ENCODE data around the gene ZNF8.
"Not testable (repeated sequence)": the region's sequence is repeated elsewhere in the genome, so short reads cannot be mapped to it uniquely, and the experiment has no call there.

Gene ZNF8

GRCh38 chr19:58248886-58249285, 29.9 kb upstream of the ZNF8 start:
- Histone ChIP-seq H3K4ac (ENCODE audit: low read depth, low read length) (no peak overlapping the region), H2BK120ac (ENCODE audit: insufficient read depth, low read length, poor library complexity) (no peak overlapping the region), H2BK5ac (ENCODE audit: low read depth, low read length, poor library complexity) (no peak overlapping the region), H3K27ac (ENCODE audit: low read depth, low read length) (no peak overlapping the region), H3K23ac (ENCODE audit: low read length) (no peak overlapping the region), H3K36me3 (ENCODE audit: control insufficient read depth in 1 of 2, insufficient read depth in 2 of 2, low read length in 2 of 2) (peaks cover 50 to 75% of the 10 kb centered on the region in 2 experiments), H3K4me2 (ENCODE audit: low read length) (no peak overlapping the region), H4K8ac (ENCODE audit: low read depth, low read length) (no peak overlapping the region), H3K18ac (ENCODE audit: low read length) (no peak overlapping the region), H3K4me1 (ENCODE audit: control insufficient read depth in 1 of 2, insufficient read depth in 2 of 2, low read length in 2 of 2) (no peaks in the 10 kb centered on the region), H3K14ac (ENCODE audit: low read length) (no peak overlapping the region), H3K79me2 (ENCODE audit: control insufficient read depth, insufficient read depth, low read length, poor library complexity) (no peaks in the 10 kb centered on the region), H2AFZ (ENCODE audit: insufficient read depth, low read length, poor library complexity) (no peak overlapping the region), H2AK5ac (ENCODE audit: low read length) (no peak overlapping the region), H4K91ac (ENCODE audit: low read depth, low read length) (no peak overlapping the region), H3K9me3 (ENCODE audit: insufficient read depth, low read depth, low read length) (peaks cover 32% of the 10 kb centered on the region), H3K4me3 (ENCODE audit: low read depth, low read length) (no peak overlapping the region), H3K79me1 (ENCODE audit: low read length) (no peaks in the 10 kb centered on the region), H3K9ac (ENCODE audit: low read length) (no peak overlapping the region), H4K12ac (ENCODE audit: low read depth, low read length) (no peak overlapping the region), H2BK12ac (ENCODE audit: low read length) (no peak overlapping the region), H3K27me3 (ENCODE audit: insufficient read depth, low read length) (no peaks in the 10 kb centered on the region)
- DNase-seq = no peak
- WGBS (ENCODE audit: extremely low coverage, insufficient coverage, insufficient read length) = no CpG with 5 or more reads among the region's 3 CpGs

- Histone ChIP-seq H3K79me2 (ENCODE audit: control insufficient read depth, insufficient read depth, low read length, poor library complexity) (no peaks in the 10 kb centered on the region), H2AFZ (ENCODE audit: insufficient read depth, low read length, poor library complexity) (no peak overlapping the region)
- WGBS (ENCODE audit: extremely low coverage, insufficient coverage, insufficient read length) = 100% methylated on average over 1 of the region's 2 CpGs
Measured at GRCh38 chr19:58252102-58252685, 26.6 kb upstream of the ZNF8 start.

GRCh38 chr19:58258259-58258658, 20.5 kb upstream of the ZNF8 start:
- H3K36me3 ChIP-seq (ENCODE audit: control insufficient read depth in 1 of 2, insufficient read depth in 2 of 2, low read length in 2 of 2) = peaks cover 58 to 89% of the 10 kb centered on the region in 2 experiments
- H3K4me3 ChIP-seq (ENCODE audit: low read depth, low read length) = peak overlapping the region; percentile 48
- H3K4ac ChIP-seq (ENCODE audit: low read depth, low read length); H3K27me3 ChIP-seq (ENCODE audit: insufficient read depth, low read length); H3K4me2 ChIP-seq (ENCODE audit: low read length); H2AFZ ChIP-seq (ENCODE audit: insufficient read depth, low read length, poor library complexity); H3K18ac ChIP-seq (ENCODE audit: low read length); H2BK12ac ChIP-seq (ENCODE audit: low read length); H4K8ac ChIP-seq (ENCODE audit: low read depth, low read length); H3K9ac ChIP-seq (ENCODE audit: low read length); DNase-seq; H3K79me2 ChIP-seq (ENCODE audit: control insufficient read depth, insufficient read depth, low read length, poor library complexity); H4K91ac ChIP-seq (ENCODE audit: low read depth, low read length); H2BK120ac ChIP-seq (ENCODE audit: insufficient read depth, low read length, poor library complexity); H2BK5ac ChIP-seq (ENCODE audit: low read depth, low read length, poor library complexity); H3K27ac ChIP-seq (ENCODE audit: low read depth, low read length); H3K79me1 ChIP-seq (ENCODE audit: low read length); H2AK5ac ChIP-seq (ENCODE audit: low read length); H3K4me1 ChIP-seq (ENCODE audit: control insufficient read depth in 1 of 2, insufficient read depth in 2 of 2, low read length in 2 of 2); H3K23ac ChIP-seq (ENCODE audit: low read length); H4K12ac ChIP-seq (ENCODE audit: low read depth, low read length); H3K14ac ChIP-seq (ENCODE audit: low read length): not testable (repeated sequence)
- H3K9me3 ChIP-seq (ENCODE audit: insufficient read depth, low read depth, low read length) = peaks cover 69% of the 10 kb centered on the region
- WGBS (ENCODE audit: extremely low coverage, insufficient coverage, insufficient read length) = no CpG with 5 or more reads among the region's 4 CpGs

More at GRCh38 chr19:58252102-58252685, 26.6 kb upstream of the ZNF8 start:
- DNase-seq = no peak
- H2BK5ac ChIP-seq (ENCODE audit: low read depth, low read length, poor library complexity) = no peak overlapping the region
- H3K27ac ChIP-seq (ENCODE audit: low read depth, low read length) = no peak overlapping the region
- H3K4me1 ChIP-seq (ENCODE audit: control insufficient read depth in 1 of 2, insufficient read depth in 2 of 2, low read length in 2 of 2) = no peaks in the 10 kb centered on the region
- no peak overlapping the region for H2AK5ac ChIP-seq (ENCODE audit: low read length)
- no peak overlapping the region for H3K14ac ChIP-seq (ENCODE audit: low read length)
- H3K27me3 ChIP-seq (ENCODE audit: insufficient read depth, low read length) = no peaks in the 10 kb centered on the region
- H3K9me3 ChIP-seq (ENCODE audit: insufficient read depth, low read depth, low read length) = peaks cover 39% of the 10 kb centered on the region
- H3K36me3 ChIP-seq (ENCODE audit: control insufficient read depth in 1 of 2, insufficient read depth in 2 of 2, low read length in 2 of 2) = peaks cover 38 to 73% of the 10 kb centered on the region in 2 experiments
- H2BK12ac ChIP-seq (ENCODE audit: low read length) = no peak overlapping the region
- H4K8ac ChIP-seq (ENCODE audit: low read depth, low read length) = no peak overlapping the region
- H3K79me1 ChIP-seq (ENCODE audit: low read length) = no peaks in the 10 kb centered on the region
- H3K23ac ChIP-seq (ENCODE audit: low read length) = no peak overlapping the region
- H2BK120ac ChIP-seq (ENCODE audit: insufficient read depth, low read length, poor library complexity) = no peak overlapping the region
- no peak overlapping the region for H4K12ac ChIP-seq (ENCODE audit: low read depth, low read length)
- no peak overlapping the region for H3K4me3 ChIP-seq (ENCODE audit: low read depth, low read length)
- no peak overlapping the region for H3K9ac ChIP-seq (ENCODE audit: low read length)
- H4K91ac ChIP-seq (ENCODE audit: low read depth, low read length) = no peak overlapping the region
- H3K4me2 ChIP-seq (ENCODE audit: low read length) = no peak overlapping the region
- H3K4ac ChIP-seq (ENCODE audit: low read depth, low read length) = no peak overlapping the region
- H3K18ac ChIP-seq (ENCODE audit: low read length) = no peak overlapping the region

DNA sequence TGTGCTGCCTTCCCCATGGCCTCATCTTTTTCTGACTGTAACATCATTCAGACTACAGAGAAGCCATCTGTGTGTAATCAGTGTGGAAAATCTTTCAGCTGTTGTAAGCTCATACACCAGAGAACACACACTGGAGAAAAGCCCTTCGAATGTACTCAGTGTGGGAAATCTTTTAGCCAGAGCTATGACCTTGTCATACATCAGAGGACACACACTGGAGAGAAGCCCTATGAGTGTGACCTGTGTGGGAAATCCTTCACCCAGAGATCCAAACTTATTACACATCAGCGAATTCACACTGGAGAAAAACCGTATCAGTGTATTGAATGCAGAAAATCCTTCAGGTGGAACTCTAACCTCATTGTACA, 17.2 kb upstream of the ZNF8 start:
- no CpG with 5 or more reads among the region's 3 CpGs for WGBS (ENCODE audit: extremely low coverage, insufficient coverage, insufficient read length)
- no peak overlapping the region for H3K27ac ChIP-seq (ENCODE audit: low read depth, low read length)
- H2AK5ac ChIP-seq (ENCODE audit: low read length) = no peak overlapping the region
- H3K4me2 ChIP-seq (ENCODE audit: low read length) = no peak overlapping the region
- DNase-seq = no peak
- peaks cover 79% of the 10 kb centered on the region for H3K9me3 ChIP-seq (ENCODE audit: insufficient read depth, low read depth, low read length)
- no peak overlapping the region for H2BK120ac ChIP-seq (ENCODE audit: insufficient read depth, low read length, poor library complexity)
- no peak overlapping the region for H3K4me3 ChIP-seq (ENCODE audit: low read depth, low read length)
- no peak overlapping the region for H3K14ac ChIP-seq (ENCODE audit: low read length)
- no peaks in the 10 kb centered on the region for H3K79me1 ChIP-seq (ENCODE audit: low read length)
- no peak overlapping the region for H4K91ac ChIP-seq (ENCODE audit: low read depth, low read length)
- no peak overlapping the region for H3K4ac ChIP-seq (ENCODE audit: low read depth, low read length)
- no peak overlapping the region for H3K18ac ChIP-seq (ENCODE audit: low read length)
- H3K36me3 ChIP-seq (ENCODE audit: control insufficient read depth in 1 of 2, insufficient read depth in 2 of 2, low read length in 2 of 2) = peaks cover 59 to 83% of the 10 kb centered on the region in 2 experiments
- no peaks in the 10 kb centered on the region for H3K79me2 ChIP-seq (ENCODE audit: control insufficient read depth, insufficient read depth, low read length, poor library complexity)
- no peak overlapping the region for H3K9ac ChIP-seq (ENCODE audit: low read length)
- H2BK5ac ChIP-seq (ENCODE audit: low read depth, low read length, poor library complexity) = no peak overlapping the region
- no peak overlapping the region for H4K12ac ChIP-seq (ENCODE audit: low read depth, low read length)
- no peaks in the 10 kb centered on the region for H3K4me1 ChIP-seq (ENCODE audit: control insufficient read depth in 1 of 2, insufficient read depth in 2 of 2, low read length in 2 of 2)
- no peak overlapping the region for H3K23ac ChIP-seq (ENCODE audit: low read length)
- H3K27me3 ChIP-seq (ENCODE audit: insufficient read depth, low read length) = no peaks in the 10 kb centered on the region
- no peak overlapping the region for H4K8ac ChIP-seq (ENCODE audit: low read depth, low read length)
- H2AFZ ChIP-seq (ENCODE audit: insufficient read depth, low read length, poor library complexity) = no peak overlapping the region
- H2BK12ac ChIP-seq (ENCODE audit: low read length) = no peak overlapping the region

Data from trophoblast cell (in vitro differentiated cells and primary cell).